Astrocyte of the cerebellum (primary cell): ENCODE data around the gene VASP.
A peak's percentile ranks its signal among the peaks of the same experiment; 100 is the strongest.

ENCODE experiments used
- DNase-seq: peaks from one replicate; pipeline ENCODE4 v3.0.0-alpha.2; 2011; ENCODE audit warnings: low read depth
- H3K4me3 ChIP-seq: 2 replicates; pipeline ENCODE4 v1.5.1; 2011; ENCODE audit warnings: mild to moderate bottlenecking, low read depth, low read length, moderate library complexity
- CTCF ChIP-seq: IDR thresholded peaks from 2 replicates; pipeline ENCODE4 v1.5.1; 2012; ENCODE audit warnings: low read length, low read depth, moderate library complexity, mild to moderate bottlenecking; ENCODE audit errors: missing control alignments
- in situ Hi-C: cut with HindIII; loops from 2 replicates; pipeline ENCODE4 v1.10.0; 2017; ENCODE audit warnings: low sequenced_read_pairs

VASP gene

GRCh38 chr19:45497791-45498190 lies 9.5 kb upstream of the VASP start:
- no peak for TF ChIP-seq CTCF
- no peak for DNase-seq
- in situ Hi-C loops, result no loop called here
- no peak overlapping the region for H3K4me3 ChIP-seq

- in situ Hi-C loops, result no loop called here
- peak within 1 kb of the TSS; percentile 24 for H3K4me3 ChIP-seq
- no peak for TF ChIP-seq CTCF
- no peak for DNase-seq
Measured at GRCh38 chr19:45498411-45499195, 8.7 kb upstream of the VASP start, which contains the start of gene PPM1N. TSS of gene PPM1N (plus strand) at chr19:45498443. CDS start at chr19:45498473, 30 bp downstream.

- no peak for TF ChIP-seq CTCF
- in situ Hi-C loops, result no loop called here
- no peak for DNase-seq
- H3K4me3 ChIP-seq, result no peak overlapping the region
Measured at GRCh38 chr19:45499196-45500180, 7.8 kb upstream of the VASP start.

- in situ Hi-C loops, result no loop called here
- H3K4me3 ChIP-seq, result no peak overlapping the region
- no peak for TF ChIP-seq CTCF
- DNase-seq, result no peak
Measured at GRCh38 chr19:45500918-45501729, 6.2 kb upstream of the VASP start.

- no peak overlapping the region for H3K4me3 ChIP-seq
- TF ChIP-seq CTCF, result no peak
- no peak for DNase-seq
- in situ Hi-C loops, result no loop called here
Measured at GRCh38 chr19:45501730-45502014, 5.6 kb upstream of the VASP start.

- in situ Hi-C loops, result no loop called here
- no peak for DNase-seq
- H3K4me3 ChIP-seq, result no peak overlapping the region
- no peak for TF ChIP-seq CTCF
Measured at GRCh38 chr19:45502111-45502510, 5.2 kb upstream of the VASP start.
